Lower lobe of right lung (tissue), 2 donors: ENCODE data around the gene PCSK5. TPM values are rescaled to one million over a fixed set of nuclear protein-coding genes. Genes with fewer than 3 reads are reported as not detected.

Source experiments
- ATAC-seq, 2 donors: fragments of 200-7000 bp; cut with Tn5 transposase; one replicate each; pipeline ENCODE4 v1.9.1; 2020 to 2022; ENCODE audit warnings: mild to moderate bottlenecking in 2 of 2, moderate library complexity in 2 of 2
- DNase-seq: peaks from one replicate; pipeline ENCODE4 v3.0.0-alpha.2; 2020
- H3K27ac ChIP-seq: fragments of 200-600 bp; one replicate; pipeline ENCODE4 v1.8.0; 2022
- H3K27me3 ChIP-seq: fragments of 200-600 bp; one replicate; pipeline ENCODE4 v1.8.0; 2022; ENCODE audit warnings: low read depth
- H3K36me3 ChIP-seq: fragments of 200-600 bp; one replicate; pipeline ENCODE4 v1.8.0; 2022; ENCODE audit warnings: mild to moderate bottlenecking
- H3K4me1 ChIP-seq: fragments of 200-600 bp; one replicate; pipeline ENCODE4 v1.8.0; 2022
- H3K4me3 ChIP-seq: fragments of 200-600 bp; one replicate; pipeline ENCODE4 v1.8.0; 2022; ENCODE audit warnings: mild to moderate bottlenecking
- H3K9me3 ChIP-seq: fragments of 200-600 bp; one replicate; pipeline ENCODE4 v1.8.0; 2022
- CTCF ChIP-seq: fragments of 200-600 bp; IDR thresholded peaks from one replicate; pipeline ENCODE4 v1.8.0; 2022; ENCODE audit warnings: antibody characterized with exemption, mild to moderate bottlenecking
- intact Hi-C: fragments of 100-400 bp; cut with DNase I; formaldehyde crosslinking; loops from one replicate; pipeline ENCODE4 v1.11.0; 2022
- total RNA-seq: library from RNA; stranded (reverse); fragmentation: NEBNext Ultra II Directional; extraction: Animal tissue kit (Norgen Biotek cat#: 25700); gene quantifications from one replicate; pipeline ENCODE4 v1.2.1, GENCODE V29; 2021
- donor health status: DM: no; HTN: yes; CAD: no; lungs with severe emphysema.

PCSK5 gene
- total RNA-seq, 1 donor from 2014 or later: 18.1 TPM

GRCh38 chr9:76153902-76154629 lies 263.6 kb downstream of the PCSK5 start:
- Histone ChIP-seq H3K9me3 (no peaks in the 10 kb centered on the region), H3K4me3 (no peak overlapping the region), H3K4me1 (no peaks in the 10 kb centered on the region), H3K27me3 (no peaks in the 10 kb centered on the region), H3K27ac (no peak overlapping the region), H3K36me3 (peaks cover 14% of the 10 kb centered on the region)
- no peak for DNase-seq
- TF ChIP-seq CTCF: no peak
- intact Hi-C loops: no loop called here
- peak; percentile 52 to 69 for ATAC-seq

DNA sequence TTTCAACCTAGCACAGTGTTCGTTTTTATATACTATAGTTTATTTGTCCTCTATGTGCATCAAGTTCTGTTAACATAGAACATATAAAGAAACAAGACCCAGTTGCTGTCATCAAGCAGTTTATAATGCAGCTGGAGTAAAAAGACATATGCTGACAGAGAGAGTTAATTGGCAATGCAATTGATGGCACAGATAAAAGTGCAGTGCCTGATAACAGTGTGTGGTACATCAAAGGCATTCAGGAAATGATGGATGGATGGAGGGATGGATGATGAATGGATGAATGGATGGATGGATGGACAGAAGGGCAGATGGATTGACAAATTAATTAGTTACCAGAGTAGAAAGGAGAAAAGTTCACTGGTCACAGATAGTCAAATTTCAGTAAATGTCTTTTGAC lies 264.9 kb downstream of the PCSK5 start:
- Histone ChIP-seq H3K4me1 (no peaks in the 10 kb centered on the region), H3K4me3 (no peak overlapping the region), H3K9me3 (no peaks in the 10 kb centered on the region), H3K36me3 (peaks cover 27% of the 10 kb centered on the region), H3K27me3 (no peaks in the 10 kb centered on the region), H3K27ac (no peak overlapping the region)
- DNase-seq: no peak
- TF ChIP-seq CTCF: no peak
- intact Hi-C loops: no loop called here
- ATAC-seq: no peak

DNA sequence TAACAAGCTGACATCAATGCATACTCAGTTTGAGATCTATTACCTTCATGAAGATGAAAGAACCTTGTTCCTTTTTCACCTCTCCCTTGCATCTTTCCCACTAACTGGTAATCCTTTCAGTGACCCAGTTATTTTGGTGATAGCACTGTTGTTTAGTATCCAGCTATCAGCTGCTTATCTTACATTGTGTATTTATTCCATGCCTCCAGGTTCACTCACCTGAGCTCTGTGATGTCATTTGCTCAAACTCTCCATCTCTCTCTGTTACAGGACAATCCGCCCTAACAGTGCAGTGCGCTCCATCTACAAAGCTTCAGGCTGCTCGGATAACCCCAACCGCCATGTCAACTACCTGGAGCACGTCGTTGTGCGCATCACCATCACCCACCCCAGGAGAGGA lies 268.2 kb downstream of the PCSK5 start:
- intact Hi-C loops: no loop called here
- Histone ChIP-seq H3K4me3 (no peak overlapping the region), H3K4me1 (peaks cover 8% of the 10 kb centered on the region), H3K36me3 (peaks cover 39% of the 10 kb centered on the region), H3K27ac (no peak overlapping the region), H3K27me3 (no peaks in the 10 kb centered on the region), H3K9me3 (no peaks in the 10 kb centered on the region)
- ATAC-seq (no peak), DNase-seq (no peak)
- no peak for TF ChIP-seq CTCF

- no peak overlapping the region for H3K4me3 ChIP-seq
Measured at GRCh38 chr9:76159293-76159926, 268.9 kb downstream of the PCSK5 start.

GRCh38 chr9:76161106-76161505 lies 270.6 kb downstream of the PCSK5 start:
- H3K27me3 ChIP-seq: no peaks in the 10 kb centered on the region
- H3K4me3 ChIP-seq: no peak overlapping the region
- ATAC-seq (no peak), DNase-seq (no peak)
- peaks cover 8% of the 10 kb centered on the region for H3K4me1 ChIP-seq
- peaks cover 39% of the 10 kb centered on the region for H3K36me3 ChIP-seq
- intact Hi-C loops: no loop called here
- H3K9me3 ChIP-seq: no peaks in the 10 kb centered on the region
- H3K27ac ChIP-seq: no peak overlapping the region
- no peak for TF ChIP-seq CTCF

More at GRCh38 chr9:76159293-76159926, 268.9 kb downstream of the PCSK5 start:
- Histone ChIP-seq H3K9me3 (no peaks in the 10 kb centered on the region), H3K36me3 (peaks cover 39% of the 10 kb centered on the region), H3K27ac (no peak overlapping the region), H3K4me1 (peaks cover 8% of the 10 kb centered on the region), H3K27me3 (no peaks in the 10 kb centered on the region)
- peak; percentile 23 to 39 for ATAC-seq
- DNase-seq: no peak
- intact Hi-C loops: no loop called here
- no peak for TF ChIP-seq CTCF
